Activated CD8-positive, alpha-beta memory T cell treated with anti-CD3 and anti-CD28 coated beads, Interleukin-2, amount 50 U/mL, for 1 hour (primary cell): ENCODE results near the gene RP2.

Experiments
- DNase-seq: peaks from one replicate; pipeline ENCODE4 v3.0.0-alpha.2; 2020; ENCODE audit errors: extremely low read depth

The RP2 gene

DNA sequence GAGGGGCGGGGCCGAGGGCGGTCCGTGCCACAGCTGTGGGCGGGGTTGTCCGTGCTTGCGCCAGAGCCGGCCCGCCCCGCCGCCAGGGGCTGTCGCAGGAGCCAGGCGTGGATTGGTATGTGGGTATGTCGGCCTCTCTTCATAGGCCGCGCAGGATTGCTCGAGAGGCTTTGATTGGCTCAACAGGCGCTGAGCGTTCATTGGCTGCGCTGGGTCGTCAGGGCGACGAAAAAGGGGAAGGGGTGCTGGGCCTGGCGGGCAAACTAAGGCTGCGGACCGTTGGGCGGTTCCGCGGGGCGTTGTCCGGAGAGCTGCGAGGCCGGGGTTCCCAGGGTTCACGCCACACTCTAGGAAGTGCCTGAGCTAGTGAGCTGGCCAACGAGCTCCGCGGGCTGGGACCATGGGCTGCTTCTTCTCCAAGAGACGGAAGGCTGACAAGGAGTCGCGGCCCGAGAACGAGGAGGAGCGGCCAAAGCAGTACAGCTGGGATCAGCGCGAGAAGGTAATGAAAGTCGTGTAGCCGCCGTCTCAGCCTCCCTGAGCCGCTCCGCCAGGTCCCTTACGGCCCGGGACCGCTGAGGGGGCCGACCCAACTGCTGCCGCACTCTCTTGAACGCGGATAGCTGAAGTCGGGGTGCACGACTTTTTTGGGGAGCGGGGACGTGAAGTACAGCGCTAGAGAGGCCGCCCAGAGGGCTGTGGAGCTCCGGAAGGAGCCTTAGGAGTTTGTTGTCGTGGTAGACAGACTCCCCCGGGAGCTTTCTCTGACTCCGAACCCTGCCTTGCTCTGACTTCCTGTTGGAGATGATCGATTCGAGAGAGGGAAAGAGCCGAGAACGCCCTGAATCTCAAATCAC lies at the start of gene RP2:
TSS of gene RP2 (plus strand) at position 343 of the 857 bp plus-strand sequence. CDS start at position 401, 58 bp downstream.
- peak; percentile 49 for DNase-seq

DNA sequence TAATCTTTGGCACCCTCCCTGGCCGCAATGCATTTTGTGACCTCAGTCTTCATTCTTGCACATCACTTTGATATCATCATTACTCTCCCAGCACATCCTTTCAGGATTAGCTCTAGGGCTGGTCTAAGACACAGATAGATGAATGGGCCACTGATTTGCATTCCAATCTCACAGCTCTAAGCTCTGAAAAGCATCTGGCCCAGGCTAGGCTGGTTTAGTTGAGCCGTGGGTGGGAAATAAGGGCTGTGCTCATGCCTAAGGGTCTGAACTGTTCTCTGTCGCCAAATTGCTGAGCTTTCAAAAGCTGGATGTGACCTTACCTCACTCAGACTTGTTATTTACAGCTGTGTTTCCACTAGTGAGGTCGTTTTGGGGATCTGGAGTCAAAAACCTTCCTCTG lies 47.9 kb upstream of the RP2 start:
- DNase-seq = no peak

DNA sequence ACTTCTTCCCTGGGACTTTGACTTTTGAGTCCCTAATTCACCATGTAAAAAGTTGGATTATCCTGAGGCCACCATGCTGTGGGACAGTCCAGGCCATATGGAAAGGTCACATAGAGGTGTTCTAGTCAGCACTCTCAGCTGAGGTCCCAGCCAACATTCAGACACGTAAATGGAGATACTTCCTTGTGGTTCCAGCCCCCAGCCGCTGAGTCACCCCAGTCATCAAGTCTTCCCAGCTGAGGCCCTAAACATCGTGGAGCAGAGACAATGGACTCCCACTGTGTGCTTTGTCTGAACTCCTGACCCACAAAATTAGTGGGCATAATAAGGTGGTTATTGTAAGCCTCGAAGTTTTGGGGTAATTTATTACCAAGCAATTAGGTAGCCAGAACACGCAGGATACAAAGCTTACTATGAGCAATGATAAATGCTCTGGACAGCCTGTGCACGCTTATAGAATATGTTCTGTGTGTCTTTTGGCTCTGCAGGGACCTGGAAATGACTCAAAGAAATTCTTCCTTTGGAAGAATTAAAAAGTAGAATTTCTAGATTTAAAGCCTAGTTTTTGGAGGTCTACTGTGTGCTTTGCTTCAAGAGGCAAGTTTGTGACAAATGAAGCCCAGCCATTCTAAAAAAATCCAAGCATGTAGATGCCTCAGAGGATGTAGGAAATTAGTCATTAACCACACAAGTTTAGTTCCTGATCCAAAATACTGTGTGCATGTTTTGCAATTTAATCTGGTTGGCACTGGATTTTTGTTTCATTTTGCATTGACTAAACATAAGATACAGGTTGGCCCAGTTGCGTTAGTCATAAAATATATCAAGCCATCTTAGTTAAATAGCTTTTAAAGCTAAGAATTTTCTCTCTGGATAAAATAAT lies 44.7 kb upstream of the RP2 start:
- no peak for DNase-seq

DNA sequence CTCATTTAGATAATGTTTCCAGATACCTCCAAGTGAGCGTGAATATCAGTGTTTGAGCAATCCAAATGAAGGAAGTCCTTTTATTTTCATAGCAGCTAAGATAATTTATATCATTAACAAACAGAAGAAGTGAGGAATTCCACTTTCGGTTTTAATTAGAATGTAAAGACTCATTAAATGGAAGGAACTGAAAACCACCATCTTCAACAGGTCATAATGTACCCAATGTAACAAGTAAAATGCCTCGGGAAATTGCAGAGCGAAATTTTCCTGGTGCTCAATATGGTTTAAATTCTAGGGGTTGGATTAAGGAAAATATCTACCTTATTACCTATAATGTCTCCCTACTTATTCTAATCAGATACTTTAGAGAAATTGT lies 44.0 kb upstream of the RP2 start:
- no peak for DNase-seq

DNA sequence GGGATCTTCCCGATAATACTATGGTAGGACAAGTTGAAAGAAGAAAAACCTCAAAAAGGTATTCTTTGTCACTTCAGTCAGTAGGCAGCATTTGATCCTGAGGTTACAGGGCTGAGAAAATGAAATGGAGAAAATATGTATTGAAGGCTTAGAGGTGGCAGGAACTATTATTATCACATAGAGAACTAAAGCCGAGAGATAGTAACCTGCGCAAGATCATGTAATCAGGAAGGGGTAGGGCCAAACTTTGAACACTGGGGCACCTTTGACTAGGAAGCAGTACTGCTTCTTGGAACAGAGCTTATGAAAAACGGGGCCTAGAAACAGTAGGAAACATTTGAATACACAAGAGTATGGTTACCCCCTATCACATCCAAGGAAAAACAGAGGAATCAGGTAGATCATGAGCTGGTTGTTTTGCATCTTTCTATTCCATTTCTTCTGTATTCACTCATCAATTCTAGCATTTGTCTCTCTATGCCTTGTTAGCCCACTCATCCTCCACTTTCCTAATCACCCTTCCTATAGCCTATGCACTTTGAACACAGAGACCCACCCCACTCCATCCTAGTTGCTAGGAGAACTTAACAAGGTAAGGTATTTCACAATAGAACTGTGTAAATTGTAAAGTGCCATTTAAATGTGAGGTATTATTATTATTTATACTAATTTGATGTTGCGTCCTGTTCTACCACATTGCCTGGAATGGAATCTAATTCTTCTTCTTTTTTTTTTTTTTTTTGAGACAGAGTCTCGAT lies 43.3 kb upstream of the RP2 start:
- DNase-seq = no peak

DNA sequence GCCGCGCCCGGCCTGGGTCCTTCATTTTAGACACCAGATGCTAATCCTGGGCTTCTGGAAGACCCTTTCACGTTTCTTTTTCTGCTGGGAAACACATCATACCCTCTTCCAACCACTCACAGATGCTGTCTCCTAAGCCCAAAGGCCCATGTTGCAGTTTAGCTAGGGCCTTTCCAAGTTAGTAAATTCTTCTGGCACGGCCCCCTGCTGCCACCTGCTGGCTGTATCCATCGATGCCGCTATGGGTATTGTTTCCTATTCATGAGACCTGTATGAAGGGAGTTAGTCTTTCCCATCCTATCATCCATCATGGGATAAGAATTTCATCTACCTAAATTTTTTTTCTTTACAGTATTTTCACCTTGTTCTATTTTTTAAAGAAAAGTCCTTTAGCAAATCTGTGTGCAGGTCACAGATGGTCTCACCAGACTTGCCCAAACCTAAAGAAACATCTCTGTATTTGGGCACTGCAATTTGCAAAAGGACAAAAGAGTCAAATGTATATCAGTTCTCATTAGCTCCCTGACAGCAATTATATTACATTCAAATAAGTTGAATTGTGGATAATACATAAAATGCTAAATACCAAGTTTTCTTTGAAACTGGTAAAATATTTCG lies 40.2 kb upstream of the RP2 start:
- peak; percentile 9 for DNase-seq

DNA sequence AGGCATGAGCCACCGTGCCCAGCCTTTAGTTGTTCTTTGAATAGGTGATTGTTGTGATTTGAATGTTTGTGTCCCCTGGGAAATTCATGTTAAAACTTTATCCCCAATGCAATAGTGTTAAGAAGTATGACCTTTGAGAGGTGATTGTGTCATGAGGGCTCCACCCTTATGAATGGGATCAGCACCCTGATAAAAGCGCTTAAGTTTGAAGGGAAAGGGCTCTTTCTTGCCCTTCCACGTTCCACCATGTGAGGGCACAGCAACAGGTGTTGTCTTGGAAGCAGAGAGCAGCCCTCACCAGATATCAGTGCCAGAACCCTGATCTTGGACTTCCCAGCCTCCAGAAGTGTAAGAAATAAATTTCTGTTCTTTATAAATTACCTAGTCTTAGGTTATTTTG lies 33.7 kb upstream of the RP2 start:
- DNase-seq = no peak

DNA sequence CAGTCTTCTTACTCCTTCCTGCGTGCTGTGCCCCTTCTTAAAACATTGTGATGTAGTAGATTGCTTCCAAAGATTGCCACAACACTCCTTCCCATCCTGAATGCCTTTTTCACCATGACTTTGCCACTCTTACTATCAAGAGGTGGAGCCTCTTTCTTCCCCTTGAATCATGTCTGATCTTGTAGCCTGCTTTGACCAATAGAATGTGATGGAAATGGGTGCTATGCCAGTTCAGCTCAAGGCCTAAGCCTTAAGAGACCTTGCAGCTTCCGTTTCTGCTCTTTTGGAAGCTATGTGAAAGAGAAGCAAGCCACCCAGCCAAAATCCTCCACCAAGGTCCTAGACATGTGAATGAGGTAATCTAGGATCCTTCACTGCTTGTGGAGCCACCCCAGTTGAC lies 31.6 kb upstream of the RP2 start:
- no peak for DNase-seq

DNA sequence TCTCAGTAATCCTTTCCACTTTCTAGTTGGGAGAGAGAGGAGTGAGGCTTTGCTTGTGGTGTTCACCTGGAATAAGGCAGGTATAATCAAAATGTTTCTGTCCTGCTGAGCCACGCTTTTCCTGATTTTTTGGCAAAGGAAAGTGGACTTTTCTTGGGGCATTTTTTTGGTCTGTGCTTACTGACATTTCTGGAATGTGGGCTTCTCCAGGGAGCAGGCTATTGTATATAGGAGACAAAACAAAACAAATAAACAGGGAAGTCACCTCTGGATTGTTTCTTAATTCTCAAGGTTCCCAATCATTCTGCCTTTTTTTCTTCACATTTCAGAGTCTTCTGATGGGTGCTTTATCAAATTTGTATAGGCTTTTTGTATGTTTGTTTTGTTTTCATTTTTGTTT lies 25.7 kb upstream of the RP2 start:
- no peak for DNase-seq

DNA sequence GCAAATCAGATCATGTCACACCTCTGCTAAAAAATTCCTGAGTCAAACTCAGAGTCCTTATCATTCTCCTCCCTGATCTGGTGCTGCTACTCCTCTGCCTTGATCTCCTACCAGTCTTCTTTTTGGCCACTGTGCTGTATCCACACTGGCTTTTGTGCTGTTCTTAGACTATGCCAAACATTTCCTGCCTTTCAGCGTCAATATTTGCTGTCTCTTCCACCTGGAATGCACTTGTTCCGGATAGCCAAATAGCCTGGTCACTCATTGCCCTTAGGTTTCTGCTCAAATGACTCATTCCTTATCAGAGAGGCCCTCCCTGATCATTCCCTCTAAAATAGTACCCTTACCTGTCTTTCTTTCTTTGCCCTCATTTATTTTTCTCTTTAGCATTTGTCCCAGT lies 24.4 kb upstream of the RP2 start:
- no peak for DNase-seq

DNA sequence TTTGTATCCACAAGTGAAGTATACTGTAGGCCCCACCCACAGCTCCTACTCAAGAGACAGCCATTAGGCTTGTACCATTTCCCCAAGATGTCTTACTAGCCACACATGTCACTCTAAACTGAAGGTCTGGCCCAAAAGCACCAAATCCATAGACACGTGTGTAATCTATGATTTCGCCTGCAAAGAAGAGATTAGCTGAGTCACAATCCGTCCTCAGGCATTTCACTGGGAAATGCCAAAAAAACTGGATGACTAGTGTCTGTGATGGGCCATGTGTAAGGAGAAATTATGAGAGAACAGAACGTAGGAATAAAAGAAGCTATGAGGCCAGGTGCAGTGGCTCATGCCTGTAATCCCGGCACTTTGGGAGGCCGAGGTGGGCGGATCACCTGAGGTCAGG lies 21.9 kb upstream of the RP2 start:
- DNase-seq = no peak

DNA sequence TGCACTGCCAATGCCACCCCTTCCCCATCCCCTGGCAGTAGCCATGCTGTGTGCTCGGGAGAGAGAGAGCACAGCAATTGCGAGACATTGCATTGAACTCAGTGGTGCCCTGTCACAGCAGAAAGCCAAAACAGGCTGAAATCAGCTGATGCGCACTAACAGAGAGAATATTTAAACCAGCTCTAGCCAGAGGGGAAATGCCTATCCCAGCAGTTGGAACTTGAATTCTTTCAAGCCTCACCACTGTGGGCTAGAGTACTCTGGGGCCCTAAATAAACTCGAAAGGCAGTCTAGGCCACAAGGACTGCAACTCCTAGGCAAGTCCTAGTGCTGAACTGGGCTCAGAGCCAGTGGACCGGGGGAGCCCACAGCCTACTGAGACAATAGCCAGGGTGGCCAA lies 17.7 kb upstream of the RP2 start:
- DNase-seq = no peak

DNA sequence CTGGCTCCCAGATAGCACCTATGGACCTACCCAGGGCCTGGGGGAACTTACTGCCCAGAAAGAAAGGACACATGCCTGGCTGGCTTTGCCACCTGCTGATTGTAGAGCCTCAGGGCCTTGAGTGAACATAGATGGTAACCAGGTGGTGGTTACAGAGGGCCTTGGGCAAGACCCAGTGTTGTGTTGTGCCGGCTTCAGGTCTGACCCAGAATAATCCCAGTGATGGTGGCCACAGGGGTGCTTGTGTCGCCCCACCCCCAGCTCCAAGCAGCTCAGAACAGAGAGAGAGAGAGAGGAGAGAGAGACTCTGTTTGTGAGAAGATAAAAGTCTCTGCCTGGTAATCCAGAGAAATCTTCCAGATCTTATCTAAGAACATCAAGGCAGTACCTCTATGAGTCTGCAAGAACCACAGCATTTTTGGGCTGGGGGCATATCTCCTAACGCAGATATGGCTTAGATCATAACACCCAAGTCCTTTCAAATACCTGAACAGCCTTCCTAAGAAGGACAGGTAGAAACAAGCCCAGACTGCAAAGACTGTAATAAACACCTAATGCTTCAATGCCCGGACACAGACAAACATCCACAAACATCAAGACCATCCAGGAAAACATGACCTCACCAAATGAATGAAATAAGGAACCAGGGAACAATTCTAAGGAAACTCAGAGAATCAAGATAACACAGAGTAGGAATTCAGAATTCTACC lies 16.3 kb upstream of the RP2 start:
- DNase-seq = no peak

DNA sequence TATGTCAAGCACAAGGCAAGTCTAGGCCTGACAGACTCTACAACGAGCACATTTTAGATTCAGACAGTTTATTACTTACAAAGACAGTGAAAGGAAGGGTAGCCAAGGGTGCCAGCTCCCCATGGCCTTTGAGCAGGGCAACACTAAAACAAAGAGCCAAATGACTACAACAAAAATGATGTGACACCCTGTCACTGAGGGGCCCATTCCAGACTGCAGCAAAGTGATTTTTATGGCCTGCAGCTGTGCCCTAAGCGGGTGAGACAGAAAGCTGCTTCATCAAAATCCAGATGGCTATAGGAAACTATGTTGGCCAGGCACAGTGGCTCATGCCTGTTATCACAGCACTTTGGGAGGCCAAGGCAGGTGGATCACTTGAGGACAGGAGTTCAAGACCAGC lies 13.4 kb upstream of the RP2 start:
- DNase-seq = no peak

DNA sequence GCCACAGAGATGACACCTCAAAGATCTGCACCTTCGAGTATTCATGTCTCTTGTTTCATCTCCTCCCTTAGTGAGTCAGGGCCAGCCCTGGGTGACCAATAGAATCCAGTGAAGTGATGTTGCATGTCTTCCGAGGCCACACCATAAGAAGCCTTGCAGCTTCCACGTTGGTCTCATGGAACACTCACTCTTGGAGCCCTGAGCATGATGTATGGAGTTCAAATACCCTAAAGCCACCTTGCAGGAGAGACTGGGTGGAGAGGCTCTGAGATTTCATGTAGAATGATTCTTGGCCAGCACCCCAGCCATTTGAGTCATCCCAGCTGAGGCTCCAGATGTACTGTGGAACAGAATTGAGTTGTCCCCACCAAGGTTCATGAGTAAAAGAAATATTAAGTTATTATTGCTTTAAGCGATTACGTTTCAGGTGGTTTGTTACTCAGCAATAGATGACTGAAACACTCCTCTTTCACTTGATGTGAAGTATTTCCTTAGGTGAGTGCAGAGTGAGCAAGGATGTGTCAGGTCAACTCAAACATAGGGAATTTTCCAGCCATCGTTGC lies 5.0 kb upstream of the RP2 start:
- no peak for DNase-seq

DNA sequence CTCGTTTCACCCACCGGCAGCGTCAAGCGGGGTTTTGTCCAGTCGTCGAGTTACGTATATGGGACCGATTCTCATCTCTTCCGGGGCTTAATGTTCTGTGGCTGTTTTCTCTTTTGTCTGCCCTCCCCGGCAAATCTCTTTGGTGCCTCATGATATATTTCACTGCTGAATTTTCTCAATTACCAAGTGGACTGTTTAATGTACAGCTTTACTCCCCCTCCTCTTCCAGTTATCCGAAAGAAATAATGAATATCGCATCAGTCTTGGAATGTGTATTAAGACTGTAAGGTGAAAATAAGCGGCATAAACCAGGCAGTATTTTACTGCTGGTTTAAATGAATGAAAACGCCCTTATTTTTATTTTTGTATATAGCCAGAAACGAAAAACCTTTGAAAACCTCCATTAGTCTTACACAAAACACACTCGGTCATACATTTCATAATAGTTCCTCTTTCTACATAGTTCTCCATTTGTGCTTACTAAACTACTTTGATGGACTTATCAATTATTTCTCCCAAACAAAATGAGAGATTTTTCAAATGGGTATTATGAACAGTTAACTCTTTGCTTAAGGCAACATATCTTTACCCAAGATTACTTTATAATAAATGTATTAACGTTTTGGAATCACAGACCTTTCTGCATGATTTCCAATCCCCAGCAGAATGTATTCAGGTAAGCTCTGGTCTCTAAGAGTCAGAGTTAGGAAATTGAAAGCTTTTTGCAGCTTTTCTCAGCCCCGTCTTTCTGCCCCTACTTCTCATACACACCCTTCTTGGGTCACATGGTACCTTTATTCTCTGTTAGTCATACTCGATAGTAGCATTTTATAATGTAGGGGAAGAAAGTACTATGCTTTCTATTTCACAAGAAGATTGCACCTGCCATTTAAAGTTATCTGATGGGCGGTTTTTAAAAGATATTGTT lies 979 bp downstream of the RP2 start:
- no peak for DNase-seq

DNA sequence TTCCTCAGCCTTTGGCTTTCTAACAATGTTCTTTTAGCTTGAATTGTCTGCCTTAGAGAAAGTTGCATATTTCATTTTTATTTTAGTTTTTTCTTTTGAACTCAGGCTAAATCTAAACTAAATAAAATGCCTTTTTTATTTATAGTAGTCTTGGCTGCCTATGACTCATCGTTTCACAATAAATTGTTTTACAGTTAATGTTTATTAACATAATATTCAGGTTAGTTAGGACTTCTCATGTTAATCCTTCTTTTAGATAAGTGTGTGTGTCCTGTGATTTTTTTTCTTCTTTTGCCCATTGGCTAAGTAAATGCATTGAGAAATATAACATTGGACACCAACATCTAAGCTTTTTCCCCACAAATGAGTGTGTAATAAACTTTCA lies 1.6 kb downstream of the RP2 start:
- no peak for DNase-seq

DNA sequence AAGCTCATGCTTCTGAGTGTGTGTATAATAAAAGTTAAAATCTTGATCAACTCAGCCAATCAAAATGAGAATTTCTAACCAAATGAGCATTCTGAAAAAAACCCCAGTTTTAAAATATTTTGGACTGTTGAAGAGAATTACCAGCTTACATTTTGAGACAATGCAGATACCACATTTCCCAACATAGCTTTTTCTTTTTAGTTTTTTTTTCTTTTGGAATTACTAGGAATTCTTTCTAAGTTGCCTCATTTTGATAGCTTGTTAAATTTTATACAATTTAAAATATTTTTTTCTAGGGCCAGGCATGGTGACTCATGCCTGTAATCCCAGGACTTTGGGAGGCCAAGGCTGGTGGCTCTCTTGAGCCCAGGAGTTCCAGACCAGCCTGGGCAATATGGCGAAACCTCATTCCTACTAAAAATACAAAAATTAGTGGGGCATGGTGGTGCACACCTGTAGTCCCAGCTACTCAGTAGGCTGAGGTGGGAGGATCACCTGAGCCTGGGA lies 2.2 kb downstream of the RP2 start:
- DNase-seq = no peak

DNA sequence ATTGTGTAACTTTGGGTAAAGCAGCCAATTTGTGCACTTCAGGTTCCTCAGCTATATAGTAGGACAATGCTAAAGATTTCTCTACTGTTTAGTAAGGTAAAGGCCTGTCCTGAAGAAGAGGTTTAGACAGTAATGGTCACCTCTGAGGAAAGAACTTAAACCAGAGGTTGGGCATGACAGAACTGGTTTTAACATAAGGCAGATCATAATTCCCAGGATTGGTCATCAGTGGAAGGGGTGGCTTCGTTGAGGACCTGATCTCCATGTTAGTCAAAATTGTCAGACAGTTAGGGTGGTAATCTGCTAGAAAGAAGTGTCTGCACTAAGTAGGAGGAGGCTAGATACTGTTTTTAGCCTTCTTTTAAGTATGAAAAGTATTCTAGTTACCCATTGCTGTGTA lies 4.1 kb downstream of the RP2 start:
- DNase-seq = no peak

DNA sequence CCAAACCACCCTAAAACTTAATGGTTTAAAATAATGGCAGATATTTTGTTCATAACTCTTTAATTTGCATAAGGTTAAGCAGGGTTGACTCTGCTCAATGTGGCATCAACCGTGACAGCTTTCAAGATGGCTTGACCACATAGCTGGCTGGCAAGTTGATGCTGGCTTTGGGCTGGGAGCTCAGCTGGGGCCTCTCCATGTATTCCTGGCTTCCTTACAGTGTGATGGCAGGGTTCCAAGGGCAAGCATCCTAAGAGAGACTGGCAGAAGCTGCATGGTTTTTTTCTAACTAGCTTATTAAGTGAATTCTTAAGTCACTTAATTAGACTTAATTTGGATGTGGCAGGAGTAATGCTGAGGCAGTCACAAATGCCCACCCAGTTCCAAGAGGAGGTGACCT lies 4.5 kb downstream of the RP2 start:
- no peak for DNase-seq
